Fibroblast of skin of abdomen (primary cell): ENCODE data around the gene NDST4.
A peak's percentile ranks its signal among the peaks of the same experiment; 100 is the strongest.
"Not testable (repeated sequence)": the region's sequence is repeated elsewhere in the genome, so short reads cannot be mapped to it uniquely, and the experiment has no call there.

Experiments used
- DNase-seq: peaks from one replicate; pipeline ENCODE4 v3.0.0-alpha.2; 2013

NDST4 gene

GRCh38 chr4:115053313-115053712 is 60.1 kb downstream of the NDST4 start:
- no peak for DNase-seq

- no peak for DNase-seq
These were observed 70.9 kb downstream of the NDST4 start for GRCh38 chr4:115042496-115042895.

GRCh38 chr4:115030281-115030680 is 83.1 kb downstream of the NDST4 start:
- no peak for DNase-seq

- no peak for DNase-seq
These were observed 84.6 kb downstream of the NDST4 start for GRCh38 chr4:115028682-115029410.

GRCh38 chr4:114999880-115000279 is 113.5 kb downstream of the NDST4 start:
- DNase-seq: no peak

GRCh38 chr4:114998316-114998715 is 115.1 kb downstream of the NDST4 start:
- peak; percentile 33 for DNase-seq

- DNase-seq: peak; percentile 14
These were observed 115.7 kb downstream of the NDST4 start for GRCh38 chr4:114997576-114998247.

- DNase-seq: no peak
These were observed 127.3 kb downstream of the NDST4 start for GRCh38 chr4:114986133-114986532.

- DNase-seq: peak; percentile 74
These were observed 132.3 kb downstream of the NDST4 start for GRCh38 chr4:114980932-114981708.

- not testable (repeated sequence) for DNase-seq
These were observed 133.0 kb downstream of the NDST4 start for GRCh38 chr4:114980399-114980798.

- no peak for DNase-seq
These were observed 136.5 kb downstream of the NDST4 start for GRCh38 chr4:114976901-114977300.

GRCh38 chr4:114964026-114964425 is 149.4 kb downstream of the NDST4 start:
- DNase-seq: no peak

- DNase-seq: no peak
These were observed 167.8 kb downstream of the NDST4 start for GRCh38 chr4:114945616-114946015.

GRCh38 chr4:114941503-114941902 is 171.9 kb downstream of the NDST4 start:
- DNase-seq: no peak

- DNase-seq: no peak
These were observed 185.5 kb downstream of the NDST4 start for GRCh38 chr4:114927881-114928280.

- no peak for DNase-seq
These were observed 186.8 kb downstream of the NDST4 start for GRCh38 chr4:114926583-114926982.

GRCh38 chr4:114924311-114924710 is 189.1 kb downstream of the NDST4 start:
- DNase-seq: no peak

- DNase-seq: no peak
These were observed 190.9 kb downstream of the NDST4 start for GRCh38 chr4:114922592-114922933.

- no peak for DNase-seq
These were observed 191.4 kb downstream of the NDST4 start for GRCh38 chr4:114921790-114922591.

- no peak for DNase-seq
These were observed 192.2 kb downstream of the NDST4 start for GRCh38 chr4:114921191-114921590.

GRCh38 chr4:114911111-114911510 is 202.3 kb downstream of the NDST4 start:
- DNase-seq: peak; percentile 1

- no peak for DNase-seq
These were observed 205.9 kb downstream of the NDST4 start for GRCh38 chr4:114907568-114907967.

GRCh38 chr4:114905017-114905416 is 208.4 kb downstream of the NDST4 start:
- DNase-seq: no peak
